OCI-LY7 (cell line): ENCODE data around the gene SNX25.

Experiments used
- CTCF ChIP-seq: fragments of 200-600 bp; sonication (generic); conservative IDR thresholded peaks from 2 replicates; pipeline ENCODE4 v1.5.1; 2014; ENCODE audit warnings: mild to moderate bottlenecking, antibody characterized with exemption, low read length, moderate library complexity, mixed read lengths
- EZH2phosphoT487 ChIP-seq: fragments of 200-600 bp; sonication (generic); IDR thresholded peaks from 2 replicates; pipeline ENCODE4 v1.6.1; 2018; ENCODE audit warnings: low read depth, borderline replicate concordance, mild to moderate bottlenecking, mixed run types, antibody characterized with exemption, low read length, moderate library complexity, mixed read lengths

- TF ChIP-seq CTCF (no peak), EZH2phosphoT487 (no peak)
Observed at GRCh38 chr4:185276036-185276435, 66.6 kb downstream of the SNX25 start.
